Liver (tissue), 3 donors: ENCODE measurements around the gene B4GALT1.

ENCODE experiments used
- CTCF ChIP-seq: fragments of 150-350 bp; IDR thresholded peaks from 2 replicates; pipeline ENCODE4 v1.5.1; 2017; ENCODE audit warnings: improper control_type of control experiment, low read depth, low read length; ENCODE audit not compliant: missing input control
- FOXA1 ChIP-seq: IDR thresholded peaks from 2 replicates; pipeline ENCODE4 v1.6.1; 2016; ENCODE audit warnings: antibody characterized with exemption
- GABPA ChIP-seq, 2 donors: IDR thresholded peaks in 1 of 2; conservative IDR thresholded peaks in 1 of 2; 2 replicates each; pipeline ENCODE4 v1.6.1; 2016; ENCODE audit warnings: antibody characterized with exemption in 2 of 2, mild to moderate bottlenecking in 1 of 2, moderate library complexity in 1 of 2
- HNF4A ChIP-seq, 2 donors: conservative IDR thresholded peaks; 2 replicates each; pipeline ENCODE4 v1.6.1; 2016; ENCODE audit warnings: antibody characterized with exemption in 2 of 2, mild to moderate bottlenecking in 2 of 2
- HNF4G ChIP-seq: IDR thresholded peaks from 2 replicates; pipeline ENCODE4 v1.6.1; 2016; ENCODE audit warnings: antibody characterized with exemption
- JUND ChIP-seq, 2 donors: IDR thresholded peaks; 2 replicates each; pipeline ENCODE4 v1.6.1; 2016; ENCODE audit warnings: antibody characterized with exemption in 2 of 2
- MAX ChIP-seq: IDR thresholded peaks from 2 replicates; pipeline ENCODE4 v1.6.1; 2016; ENCODE audit warnings: antibody characterized with exemption
- REST ChIP-seq: IDR thresholded peaks from 2 replicates; pipeline ENCODE4 v1.6.1; 2016; ENCODE audit warnings: antibody characterized with exemption, mild to moderate bottlenecking
- RXRA ChIP-seq, 2 donors: IDR thresholded peaks; 2 replicates each; pipeline ENCODE4 v1.6.1; 2017 to 2018; ENCODE audit warnings: antibody characterized with exemption in 2 of 2, mild to moderate bottlenecking in 1 of 2
- SP1 ChIP-seq: IDR thresholded peaks from 2 replicates; pipeline ENCODE4 v1.6.1; 2018; ENCODE audit warnings: antibody characterized with exemption, mild to moderate bottlenecking
- TAF1 ChIP-seq: conservative IDR thresholded peaks from 2 replicates; pipeline ENCODE4 v1.6.1; 2016; ENCODE audit warnings: antibody characterized with exemption, mild to moderate bottlenecking
- YY1 ChIP-seq: IDR thresholded peaks from 2 replicates; pipeline ENCODE4 v1.6.1; 2016; ENCODE audit warnings: antibody characterized with exemption, mild to moderate bottlenecking
- ZBTB33 ChIP-seq: IDR thresholded peaks from 2 replicates; pipeline ENCODE4 v1.6.1; 2016; ENCODE audit warnings: antibody characterized with exemption
- donor health status: healthy.
- donor health status: healthy.

DNA sequence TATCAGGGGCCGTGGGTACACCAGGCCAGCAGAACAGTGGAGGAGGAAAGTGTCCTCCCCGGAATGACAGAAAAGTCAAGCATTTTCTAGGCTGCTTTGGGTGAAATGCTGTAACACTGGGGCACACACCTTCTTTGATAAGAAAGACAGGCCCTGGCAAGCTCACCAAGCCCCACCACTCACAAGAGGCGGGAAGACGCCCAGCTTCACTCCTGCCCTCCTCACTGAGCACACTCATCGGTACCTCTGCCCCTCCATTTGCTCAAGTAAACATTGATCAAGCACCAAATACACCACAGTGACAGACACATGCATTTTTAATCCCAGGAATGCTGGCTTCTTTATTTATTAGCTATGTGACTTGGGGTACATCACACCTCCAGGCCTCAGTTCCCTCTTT lies 43.1 kb downstream of the B4GALT1 start:
- TF ChIP-seq CTCF (no peak), HNF4G (no peak), JUND (IDR thresholded peaks at IDR 0.05) (no peak), ZBTB33 (no peak), RXRA (IDR thresholded peaks at IDR 0.05) (no peak), REST (no peak), GABPA (IDR thresholded peaks at IDR 0.05 in 1 of 2, conservative IDR thresholded peaks at IDR 0.05 in 1 of 2) (no peak), SP1 (no peak), HNF4A (conservative IDR thresholded peaks at IDR 0.05) (no peak), YY1 (no peak), TAF1 (no peak), FOXA1 (no peak), MAX (no peak)
